Measurements from ENCODE around the gene CTNNA2. TPM values are rescaled to one million over a fixed set of nuclear protein-coding genes. Genes with fewer than 3 reads are reported as not detected.
A peak's percentile ranks its signal among the peaks of the same experiment; 100 is the strongest.

The CTNNA2 gene
- total and polyA plus RNA-seq, 11 donors: 0.20 to 0.81 TPM; not detected in 9

- intact Hi-C loops (cut with DNase I): loop anchor here in 1 of 10 donors (10.0 kb wide), 1 partner anchor 159 kb away; no protein-coding TSS in a partner anchor
- Histone ChIP-seq H3K4me1 (no peaks in the 10 kb centered on the region), H3K9me3 (peaks cover 0 to 2% (median 0%) of the 10 kb centered on the region in 12 donors), H3K36me3 (no peaks in the 10 kb centered on the region), H3K27me3 (no peaks in the 10 kb centered on the region), H3K4me3 (no peak overlapping the region), H3K27ac (no peak overlapping the region)
- WGBS, 4 donors: 56 to 69% (median 63%) methylated on average over 1 of the region's 1 CpG
- ATAC-seq (no peak), DNase-seq (no peak)
- no peak for TF ChIP-seq POLR2A (IDR thresholded peaks at IDR 0.05)
- TF ChIP-seq, protein P1, sequence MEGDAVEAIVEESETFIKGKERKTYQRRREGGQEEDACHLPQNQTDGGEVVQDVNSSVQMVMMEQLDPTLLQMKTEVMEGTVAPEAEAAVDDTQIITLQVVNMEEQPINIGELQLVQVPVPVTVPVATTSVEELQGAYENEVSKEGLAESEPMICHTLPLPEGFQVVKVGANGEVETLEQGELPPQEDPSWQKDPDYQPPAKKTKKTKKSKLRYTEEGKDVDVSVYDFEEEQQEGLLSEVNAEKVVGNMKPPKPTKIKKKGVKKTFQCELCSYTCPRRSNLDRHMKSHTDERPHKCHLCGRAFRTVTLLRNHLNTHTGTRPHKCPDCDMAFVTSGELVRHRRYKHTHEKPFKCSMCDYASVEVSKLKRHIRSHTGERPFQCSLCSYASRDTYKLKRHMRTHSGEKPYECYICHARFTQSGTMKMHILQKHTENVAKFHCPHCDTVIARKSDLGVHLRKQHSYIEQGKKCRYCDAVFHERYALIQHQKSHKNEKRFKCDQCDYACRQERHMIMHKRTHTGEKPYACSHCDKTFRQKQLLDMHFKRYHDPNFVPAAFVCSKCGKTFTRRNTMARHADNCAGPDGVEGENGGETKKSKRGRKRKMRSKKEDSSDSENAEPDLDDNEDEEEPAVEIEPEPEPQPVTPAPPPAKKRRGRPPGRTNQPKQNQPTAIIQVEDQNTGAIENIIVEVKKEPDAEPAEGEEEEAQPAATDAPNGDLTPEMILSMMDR (IDR thresholded peaks at IDR 0.05): no peak
Measured at GRCh38 chr2:80233333-80233732, 720.5 kb downstream of the CTNNA2 start.

- peak in 1 of 5 donors; percentile 18 for DNase-seq
- peak; percentile 64 to 72 (median 68) for ATAC-seq
- no peak for TF ChIP-seq POLR2A (IDR thresholded peaks at IDR 0.05)
- TF ChIP-seq, protein P1 (IDR thresholded peaks at IDR 0.05): peak; percentile 50 to 83 (median 67)
- Histone ChIP-seq H3K27ac (peak overlapping the region in 1 of 12 donors; percentile 43), H3K36me3 (no peaks in the 10 kb centered on the region), H3K4me1 (peaks cover 0 to 22% (median 3%) of the 10 kb centered on the region in 12 donors), H3K4me3 (no peak overlapping the region), H3K9me3 (peaks cover 0 to 2% (median 0%) of the 10 kb centered on the region in 12 donors), H3K27me3 (no peaks in the 10 kb centered on the region)
- 31 to 39% (median 34%) methylated on average over 11 of the region's 11 CpGs for WGBS, 4 donors
- intact Hi-C loops (cut with DNase I): loop anchor here in 3 of 10 donors (5.0 to 10.0 kb wide), 2 partner anchors 164 to 167 kb away; no protein-coding TSS in a partner anchor
Measured at GRCh38 chr2:80238692-80239469, 726.0 kb downstream of the CTNNA2 start.

DNA sequence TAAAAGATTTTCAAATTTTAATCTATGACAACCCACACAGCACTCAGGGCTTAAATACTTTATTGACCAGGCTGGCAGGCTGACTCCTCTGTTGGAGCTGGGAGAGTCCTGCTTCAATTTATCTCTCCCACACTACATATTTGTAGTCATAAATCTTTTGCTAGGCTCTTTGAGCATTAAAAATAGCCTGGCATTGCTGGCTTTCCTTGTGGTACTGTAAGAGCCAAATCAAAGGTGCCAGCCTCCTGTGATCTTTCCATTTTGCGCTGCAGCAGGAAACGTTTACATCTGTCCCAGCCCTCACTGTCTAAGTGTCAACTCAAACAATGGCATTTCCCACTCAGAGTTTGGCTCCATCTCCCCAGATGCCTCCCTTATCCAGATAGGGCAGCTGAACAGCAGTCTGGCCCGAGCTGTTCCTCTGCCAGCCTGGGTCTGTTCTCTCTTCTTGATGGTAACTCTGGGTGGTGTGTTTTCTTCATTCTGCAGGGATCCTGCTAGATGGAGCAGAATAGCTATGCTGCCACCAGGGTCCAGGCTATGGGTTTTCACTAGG, 729.6 kb downstream of the CTNNA2 start:
- Histone ChIP-seq H3K4me1 (peaks cover 0 to 22% (median 3%) of the 10 kb centered on the region in 12 donors), H3K9me3 (no peaks in the 10 kb centered on the region), H3K27ac (peak overlapping the region in 8 of 12 donors; percentile 11 to 59 (median 46)), H3K27me3 (no peaks in the 10 kb centered on the region), H3K36me3 (no peaks in the 10 kb centered on the region), H3K4me3 (no peak overlapping the region)
- no peak for TF ChIP-seq POLR2A (IDR thresholded peaks at IDR 0.05)
- intact Hi-C loops (cut with DNase I): no loop called here
- DNase-seq (peak in 4 of 5 donors; percentile 66 to 79 (median 75)), ATAC-seq (peak; percentile 95 to 97 (median 96))
- 15 to 17% (median 16%) methylated on average over 3 of the region's 3 CpGs for WGBS, 4 donors

- no peaks in the 10 kb centered on the region for H3K9me3 ChIP-seq
- DNase-seq: no peak
- no peaks in the 10 kb centered on the region for H3K36me3 ChIP-seq
- 79 to 92% (median 87%) methylated on average over 8 of the region's 8 CpGs for WGBS, 4 donors
- no peak for ATAC-seq
- H3K27me3 ChIP-seq: no peaks in the 10 kb centered on the region
- intact Hi-C loops (cut with DNase I): no loop called here
- no peak for TF ChIP-seq POLR2A (IDR thresholded peaks at IDR 0.05)
- TF ChIP-seq, protein P1 (IDR thresholded peaks at IDR 0.05): no peak
- H3K27ac ChIP-seq: no peak overlapping the region
- peaks cover 0 to 22% (median 3%) of the 10 kb centered on the region in 12 donors for H3K4me1 ChIP-seq
- H3K4me3 ChIP-seq: no peak overlapping the region
Measured at GRCh38 chr2:80244905-80245584, 732.2 kb downstream of the CTNNA2 start.
